Endodermal cell (in vitro differentiated cells): Measurements from ENCODE around the gene SRPX. TPM values are rescaled to one million over a fixed set of nuclear protein-coding genes. Genes with fewer than 3 reads are reported as not detected.

ENCODE experiments used
- DNase-seq: peaks from one replicate; pipeline ENCODE4 v3.0.0-alpha.2; 2017
- H3K27ac ChIP-seq: 2 replicates; pipeline ENCODE4 v1.5.1; 2013; ENCODE audit warnings: mild to moderate bottlenecking, low read depth, low read length, moderate library complexity
- H3K27me3 ChIP-seq: 2 replicates; pipeline ENCODE4 v1.6.1; 2013; ENCODE audit warnings: mild to moderate bottlenecking, low read length, moderate library complexity; ENCODE audit not compliant: insufficient read depth, control insufficient read depth, poor library complexity, severe bottlenecking
- H3K36me3 ChIP-seq: 2 replicates; pipeline ENCODE4 v1.7.0; 2013; ENCODE audit warnings: mild to moderate bottlenecking, low read length, moderate library complexity; ENCODE audit not compliant: control insufficient read depth, insufficient read depth
- H3K4me1 ChIP-seq: one replicate; pipeline ENCODE4 v1.7.0; 2013; ENCODE audit warnings: low read length; ENCODE audit not compliant: control insufficient read depth, insufficient read depth
- H3K4me3 ChIP-seq: 2 replicates; pipeline ENCODE4 v1.5.1; 2013; ENCODE audit warnings: mild to moderate bottlenecking, low read length, moderate library complexity
- H3K9ac ChIP-seq: 2 replicates; pipeline ENCODE4 v1.6.1; 2013; ENCODE audit warnings: mild to moderate bottlenecking, low read length, moderate library complexity; ENCODE audit not compliant: poor library complexity, severe bottlenecking; ENCODE audit errors: extremely low read depth
- H3K9me3 ChIP-seq: 2 replicates; pipeline ENCODE4 v1.6.1; 2013; ENCODE audit warnings: mild to moderate bottlenecking, low read length, moderate library complexity; ENCODE audit not compliant: control insufficient read depth
- H3K27ac Mint-ChIP-seq: 2 replicates; pipeline ENCODE4 v1.8.0; 2020; ENCODE audit warnings: mixed read lengths
- H3K27me3 Mint-ChIP-seq: 2 replicates; pipeline ENCODE4 v1.8.0; 2021; ENCODE audit warnings: mild to moderate bottlenecking, mixed read lengths; ENCODE audit not compliant: insufficient read depth
- H3K36me3 Mint-ChIP-seq: 2 replicates; pipeline ENCODE4 v1.8.0; 2020; ENCODE audit warnings: low read depth, mixed read lengths
- H3K4me1 Mint-ChIP-seq: 2 replicates; pipeline ENCODE4 v1.8.0; 2020; ENCODE audit warnings: mixed read lengths
- H3K4me3 Mint-ChIP-seq: 2 replicates; pipeline ENCODE4 v1.8.0; 2020; ENCODE audit warnings: mild to moderate bottlenecking, moderate library complexity, mixed read lengths
- H3K9me3 Mint-ChIP-seq: 2 replicates; pipeline ENCODE4 v1.8.0; 2020; ENCODE audit warnings: mild to moderate bottlenecking, mixed read lengths
- WGBS, 2 experiments: methylation state at CpG; one replicate each; pipeline versions ENCODE4 v1.1.5 to v1.1.7; 2013; ENCODE audit warnings: missing lambda C conversion rate in 2 of 2, mixed read lengths in 1 of 2; ENCODE audit not compliant: insufficient coverage in 1 of 2, insufficient read length in 1 of 2; 5-methylcytosine and 5-hydroxymethylcytosine counted together
- total RNA-seq, 2 donors: library from RNA; stranded (reverse); fragmentation: NEBNext Ultra II Directional in 1 of 2; extraction: Animal tissue kit (Norgen Biotek cat#: 25700) in 1 of 2; gene quantifications; 2 replicates in 1 of 2; 3 replicates in 1 of 2; pipeline ENCODE4 v1.2.1, GENCODE V29; 2021
- TF ChIP-seq, protein P1 (sequence below): fragments of 200-600 bp; sonication (generic); conservative IDR thresholded peaks from 2 replicates; pipeline ENCODE4 v1.5.0; 2021; ENCODE audit warnings: antibody characterized with exemption, mild to moderate bottlenecking

The SRPX gene
- total RNA-seq, 2 donors from 2014 or later, result 1.8 to 3.4 TPM

DNA sequence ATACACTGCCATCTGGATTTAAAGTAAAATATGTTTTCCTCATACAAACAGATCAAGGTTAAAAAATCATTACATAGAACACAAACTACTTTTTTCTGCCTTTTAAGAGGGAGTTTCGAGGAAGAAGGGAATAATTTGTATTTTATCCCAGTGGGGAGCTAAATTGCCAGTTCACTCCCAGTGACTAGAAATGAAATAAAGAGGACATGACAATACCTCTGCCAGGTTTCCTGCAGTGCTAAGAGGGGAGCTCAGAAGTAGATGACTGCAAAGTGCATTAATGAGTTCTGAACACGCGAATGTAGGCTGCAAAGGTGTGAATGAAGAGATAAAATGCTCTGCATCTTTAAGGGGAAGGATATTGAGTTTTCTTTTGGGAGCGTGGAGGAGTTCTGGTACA is 69.7 kb downstream of the SRPX start:
- Histone ChIP-seq H3K4me3 (no peak overlapping the region), H3K36me3 (no peaks in the 10 kb centered on the region), H3K4me1 (no peaks in the 10 kb centered on the region), H3K27ac (no peak overlapping the region), H3K27me3 (no peaks in the 10 kb centered on the region), H3K9me3 (no peaks in the 10 kb centered on the region), H3K9ac (no peak overlapping the region)
- H3K4me3 Mint-ChIP-seq, result no peak overlapping the region
- H3K9me3 Mint-ChIP-seq, result peaks cover 51% of the 10 kb centered on the region
- no peak overlapping the region for H3K27ac Mint-ChIP-seq
- WGBS, 2 experiments, result 69% methylated on average over 4 of the region's 4 CpGs; no CpG with 5 or more reads in 1 of the 2 experiments
- peaks cover 5% of the 10 kb centered on the region for H3K4me1 Mint-ChIP-seq
- TF ChIP-seq, protein P1, sequence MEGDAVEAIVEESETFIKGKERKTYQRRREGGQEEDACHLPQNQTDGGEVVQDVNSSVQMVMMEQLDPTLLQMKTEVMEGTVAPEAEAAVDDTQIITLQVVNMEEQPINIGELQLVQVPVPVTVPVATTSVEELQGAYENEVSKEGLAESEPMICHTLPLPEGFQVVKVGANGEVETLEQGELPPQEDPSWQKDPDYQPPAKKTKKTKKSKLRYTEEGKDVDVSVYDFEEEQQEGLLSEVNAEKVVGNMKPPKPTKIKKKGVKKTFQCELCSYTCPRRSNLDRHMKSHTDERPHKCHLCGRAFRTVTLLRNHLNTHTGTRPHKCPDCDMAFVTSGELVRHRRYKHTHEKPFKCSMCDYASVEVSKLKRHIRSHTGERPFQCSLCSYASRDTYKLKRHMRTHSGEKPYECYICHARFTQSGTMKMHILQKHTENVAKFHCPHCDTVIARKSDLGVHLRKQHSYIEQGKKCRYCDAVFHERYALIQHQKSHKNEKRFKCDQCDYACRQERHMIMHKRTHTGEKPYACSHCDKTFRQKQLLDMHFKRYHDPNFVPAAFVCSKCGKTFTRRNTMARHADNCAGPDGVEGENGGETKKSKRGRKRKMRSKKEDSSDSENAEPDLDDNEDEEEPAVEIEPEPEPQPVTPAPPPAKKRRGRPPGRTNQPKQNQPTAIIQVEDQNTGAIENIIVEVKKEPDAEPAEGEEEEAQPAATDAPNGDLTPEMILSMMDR, result no peak
- no peaks in the 10 kb centered on the region for H3K27me3 Mint-ChIP-seq
- DNase-seq, result no peak
- no peaks in the 10 kb centered on the region for H3K36me3 Mint-ChIP-seq

DNA sequence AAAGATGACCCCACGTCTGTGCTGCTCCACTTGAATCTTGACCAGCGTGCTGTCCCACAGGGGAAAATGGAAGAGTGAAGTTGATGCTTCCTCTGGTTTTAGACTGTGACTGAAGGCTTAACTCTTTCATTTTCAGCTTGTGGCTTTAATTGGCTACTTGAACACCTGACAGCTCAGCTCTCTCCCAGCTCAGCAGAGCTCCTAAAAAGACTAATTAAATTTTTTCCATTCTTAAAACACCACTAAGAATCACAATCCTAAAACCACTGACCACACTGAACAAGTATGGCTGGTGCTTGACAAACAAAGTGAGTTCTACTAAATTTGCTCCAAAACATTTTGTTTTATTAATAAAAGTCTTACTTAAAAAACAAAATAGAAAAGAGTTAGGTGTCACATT is 71.7 kb downstream of the SRPX start:
- TF ChIP-seq, protein P1, result no peak
- no peak overlapping the region for H3K27ac Mint-ChIP-seq

DNA sequence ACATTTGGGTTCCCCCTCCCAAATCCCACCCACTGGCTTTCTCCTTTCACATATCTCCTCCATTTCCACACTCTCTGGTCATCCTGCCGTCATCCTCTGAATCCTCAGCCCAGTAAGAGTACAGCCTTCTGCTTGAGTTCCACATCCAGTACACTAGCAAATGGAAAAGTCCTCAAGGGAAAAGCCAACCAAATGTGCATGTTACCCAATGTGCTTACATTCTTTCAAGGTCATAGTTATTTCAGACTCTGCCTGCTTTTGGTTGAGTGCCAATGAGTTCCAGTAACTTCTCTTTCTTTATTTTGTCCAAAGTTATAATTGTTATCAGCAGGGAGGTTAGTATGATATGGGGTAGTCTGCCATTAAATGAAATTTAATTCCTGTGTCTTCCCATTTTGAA is 78.1 kb downstream of the SRPX start:
- H3K9me3 Mint-ChIP-seq, result peaks cover 35% of the 10 kb centered on the region
- Histone ChIP-seq H3K27ac (no peak overlapping the region), H3K4me3 (no peak overlapping the region), H3K27me3 (no peaks in the 10 kb centered on the region), H3K9me3 (no peaks in the 10 kb centered on the region), H3K4me1 (peaks cover 7% of the 10 kb centered on the region), H3K36me3 (no peaks in the 10 kb centered on the region), H3K9ac (no peak overlapping the region)
- WGBS, 2 experiments, result 84% methylated on average over 1 of the region's 1 CpG; no CpG with 5 or more reads in 1 of the 2 experiments
- H3K4me1 Mint-ChIP-seq, result peaks cover 12% of the 10 kb centered on the region
- no peaks in the 10 kb centered on the region for H3K36me3 Mint-ChIP-seq
- no peaks in the 10 kb centered on the region for H3K27me3 Mint-ChIP-seq
- no peak overlapping the region for H3K4me3 Mint-ChIP-seq
- TF ChIP-seq, protein P1, result no peak
- no peak for DNase-seq
- H3K27ac Mint-ChIP-seq, result no peak overlapping the region

More for the DNA sequence above, 71.7 kb downstream of the SRPX start:
- DNase-seq, result no peak
- Histone ChIP-seq H3K27ac (no peak overlapping the region), H3K36me3 (no peaks in the 10 kb centered on the region), H3K4me1 (no peaks in the 10 kb centered on the region), H3K9me3 (no peaks in the 10 kb centered on the region), H3K4me3 (no peak overlapping the region), H3K27me3 (no peaks in the 10 kb centered on the region), H3K9ac (no peak overlapping the region)
- WGBS, 2 experiments, result 91% methylated on average over 2 of the region's 2 CpGs; no CpG with 5 or more reads in 1 of the 2 experiments
- peaks cover 44% of the 10 kb centered on the region for H3K9me3 Mint-ChIP-seq
- H3K36me3 Mint-ChIP-seq, result no peaks in the 10 kb centered on the region
- no peaks in the 10 kb centered on the region for H3K27me3 Mint-ChIP-seq
- H3K4me3 Mint-ChIP-seq, result no peak overlapping the region
- peaks cover 5% of the 10 kb centered on the region for H3K4me1 Mint-ChIP-seq
